ENCODE measurements around the gene SLC43A2. TPM values are rescaled to one million over a fixed set of nuclear protein-coding genes. Genes with fewer than 3 reads are reported as not detected.
A peak's percentile ranks its signal among the peaks of the same experiment; 100 is the strongest.

Gene SLC43A2
- total RNA-seq, 2 experiments from 2014 or later, result 0.73 to 0.85 TPM

- Mint-ChIP-seq H3K27ac (no peak overlapping the region), H3K9me3 (no peaks in the 10 kb centered on the region), H3K36me3 (ENCODE audit: low read depth) (no peaks in the 10 kb centered on the region), H3K4me3 (peak overlapping the region; percentile 49), H3K27me3 (peaks cover 40% of the 10 kb centered on the region), H3K4me1 (peaks cover 17% of the 10 kb centered on the region)
- POLR2A ChIA-PET, result interaction anchor here (1.2 to 2.4 kb wide), 2 partner anchors 20 to 22 kb away, joined by 3 to 13 read pairs; partner anchors contain the start of gene RILP
- DNase-seq, result no peak
- CTCF ChIA-PET, result interaction anchor here (0.6 to 4.5 kb wide), 3 partner anchors 22 to 384 kb away, joined by 6 to 25 read pairs (median 7); partner anchors contain the start of genes INPP5K and RILP
Measured at GRCh38 chr17:1627182-1627981, 1.3 kb downstream of the SLC43A2 start.

GRCh38 chr17:1626333-1626732, 2.3 kb downstream of the SLC43A2 start:
- no peak overlapping the region for H3K27ac Mint-ChIP-seq
- DNase-seq, result no peak
- peaks cover 17% of the 10 kb centered on the region for H3K4me1 Mint-ChIP-seq
- H3K4me3 Mint-ChIP-seq, result no peak overlapping the region
- CTCF ChIA-PET, result interaction anchor here (2.2 kb wide), 1 partner anchor 52 kb away, joined by 8 read pairs; no protein-coding TSS in a partner anchor
- POLR2A ChIA-PET, result interaction anchor here (1.2 kb wide), 1 partner anchor 21 kb away, joined by 3 read pairs; no protein-coding TSS in a partner anchor
- H3K36me3 Mint-ChIP-seq (ENCODE audit: low read depth), result no peaks in the 10 kb centered on the region
- no peaks in the 10 kb centered on the region for H3K9me3 Mint-ChIP-seq
- peaks cover 35% of the 10 kb centered on the region for H3K27me3 Mint-ChIP-seq

- no peak for DNase-seq
- ChIA-PET CTCF (interaction anchor here (0.6 to 2.2 kb wide), 2 partner anchors 51 to 59 kb away, joined by 4 to 8 read pairs; no protein-coding TSS in a partner anchor), POLR2A (no interaction called here)
- Mint-ChIP-seq H3K4me1 (peaks cover 17% of the 10 kb centered on the region), H3K36me3 (ENCODE audit: low read depth) (no peaks in the 10 kb centered on the region), H3K4me3 (no peak overlapping the region), H3K27me3 (peaks cover 33% of the 10 kb centered on the region), H3K9me3 (no peaks in the 10 kb centered on the region), H3K27ac (no peak overlapping the region)
Measured at GRCh38 chr17:1625581-1625980, 3.1 kb downstream of the SLC43A2 start.

GRCh38 chr17:1625053-1625452, 3.6 kb downstream of the SLC43A2 start:
- CTCF ChIA-PET, result interaction anchor here (2.2 kb wide), 1 partner anchor 51 kb away, joined by 8 read pairs; no protein-coding TSS in a partner anchor
- Mint-ChIP-seq H3K4me1 (peaks cover 14% of the 10 kb centered on the region), H3K4me3 (no peak overlapping the region), H3K27ac (no peak overlapping the region), H3K36me3 (ENCODE audit: low read depth) (no peaks in the 10 kb centered on the region), H3K9me3 (no peaks in the 10 kb centered on the region), H3K27me3 (peaks cover 29% of the 10 kb centered on the region)
- POLR2A ChIA-PET, result no interaction called here
- DNase-seq, result no peak

GRCh38 chr17:1624650-1625049, 4.0 kb downstream of the SLC43A2 start:
- DNase-seq, result no peak
- ChIA-PET POLR2A (no interaction called here), CTCF (interaction anchor here (2.2 kb wide), 1 partner anchor 50 kb away, joined by 8 read pairs; no protein-coding TSS in a partner anchor)
- Mint-ChIP-seq H3K4me1 (peaks cover 11% of the 10 kb centered on the region), H3K27ac (no peak overlapping the region), H3K9me3 (no peaks in the 10 kb centered on the region), H3K36me3 (ENCODE audit: low read depth) (no peaks in the 10 kb centered on the region), H3K27me3 (peaks cover 27% of the 10 kb centered on the region), H3K4me3 (no peak overlapping the region)

GRCh38 chr17:1623057-1623630, 5.5 kb downstream of the SLC43A2 start:
- Mint-ChIP-seq H3K4me3 (no peak overlapping the region), H3K27ac (no peak overlapping the region), H3K36me3 (ENCODE audit: low read depth) (no peaks in the 10 kb centered on the region), H3K4me1 (peaks cover 5% of the 10 kb centered on the region), H3K9me3 (no peaks in the 10 kb centered on the region), H3K27me3 (peaks cover 26% of the 10 kb centered on the region)
- POLR2A ChIA-PET, result no interaction called here
- CTCF ChIA-PET, result no interaction called here
- DNase-seq, result no peak

- ChIA-PET POLR2A (no interaction called here), CTCF (no interaction called here)
- no peaks in the 10 kb centered on the region for H3K36me3 Mint-ChIP-seq (ENCODE audit: low read depth)
- no peak for DNase-seq
- H3K4me3 Mint-ChIP-seq, result no peak overlapping the region
- no peak overlapping the region for H3K27ac Mint-ChIP-seq
- no peaks in the 10 kb centered on the region for H3K9me3 Mint-ChIP-seq
- peaks cover 14% of the 10 kb centered on the region for H3K27me3 Mint-ChIP-seq
- H3K4me1 Mint-ChIP-seq, result peaks cover 5% of the 10 kb centered on the region
Measured at GRCh38 chr17:1621273-1621954, 7.2 kb downstream of the SLC43A2 start.

GRCh38 chr17:1620486-1620885, 8.1 kb downstream of the SLC43A2 start:
- no peak overlapping the region for H3K27ac Mint-ChIP-seq

GRCh38 chr17:1617620-1618174, 10.9 kb downstream of the SLC43A2 start:
- Mint-ChIP-seq H3K27me3 (no peaks in the 10 kb centered on the region), H3K4me1 (peaks cover 7% of the 10 kb centered on the region), H3K36me3 (ENCODE audit: low read depth) (no peaks in the 10 kb centered on the region), H3K9me3 (no peaks in the 10 kb centered on the region), H3K4me3 (no peak overlapping the region), H3K27ac (no peak overlapping the region)
- DNase-seq, result no peak
- CTCF ChIA-PET, result interaction anchor here (1.0 kb wide), 1 partner anchor 54 kb away, joined by 5 read pairs; no protein-coding TSS in a partner anchor
- POLR2A ChIA-PET, result no interaction called here

More at GRCh38 chr17:1620486-1620885, 8.1 kb downstream of the SLC43A2 start:
- no peak for DNase-seq
- Mint-ChIP-seq H3K36me3 (ENCODE audit: low read depth) (no peaks in the 10 kb centered on the region), H3K9me3 (no peaks in the 10 kb centered on the region), H3K4me3 (no peak overlapping the region), H3K4me1 (peaks cover 5% of the 10 kb centered on the region), H3K27me3 (peaks cover 4% of the 10 kb centered on the region)
- ChIA-PET POLR2A (no interaction called here), CTCF (no interaction called here)

- no peaks in the 10 kb centered on the region for H3K27me3 Mint-ChIP-seq
- POLR2A ChIA-PET, result no interaction called here
- no peaks in the 10 kb centered on the region for H3K36me3 Mint-ChIP-seq (ENCODE audit: low read depth)
- H3K4me3 Mint-ChIP-seq, result no peak overlapping the region
- H3K9me3 Mint-ChIP-seq, result no peaks in the 10 kb centered on the region
- H3K4me1 Mint-ChIP-seq, result peaks cover 7% of the 10 kb centered on the region
- CTCF ChIA-PET, result no interaction called here
- no peak overlapping the region for H3K27ac Mint-ChIP-seq
- no peak for DNase-seq
Measured at GRCh38 chr17:1616101-1616500, 12.5 kb downstream of the SLC43A2 start.

GRCh38 chr17:1612400-1612799, 16.2 kb downstream of the SLC43A2 start:
- CTCF ChIA-PET, result no interaction called here
- Mint-ChIP-seq H3K4me1 (peaks cover 9% of the 10 kb centered on the region), H3K4me3 (no peak overlapping the region), H3K36me3 (ENCODE audit: low read depth) (no peaks in the 10 kb centered on the region), H3K27me3 (no peaks in the 10 kb centered on the region), H3K9me3 (no peaks in the 10 kb centered on the region), H3K27ac (no peak overlapping the region)
- POLR2A ChIA-PET, result no interaction called here
- no peak for DNase-seq

GRCh38 chr17:1611715-1612114, 16.9 kb downstream of the SLC43A2 start:
- H3K27me3 Mint-ChIP-seq, result no peaks in the 10 kb centered on the region
- CTCF ChIA-PET, result no interaction called here
- no peak for DNase-seq
- H3K36me3 Mint-ChIP-seq (ENCODE audit: low read depth), result no peaks in the 10 kb centered on the region
- no peak overlapping the region for H3K27ac Mint-ChIP-seq
- peaks cover 13% of the 10 kb centered on the region for H3K4me1 Mint-ChIP-seq
- H3K4me3 Mint-ChIP-seq, result no peak overlapping the region
- no peaks in the 10 kb centered on the region for H3K9me3 Mint-ChIP-seq
- POLR2A ChIA-PET, result no interaction called here

GRCh38 chr17:1608676-1609075, 20.0 kb downstream of the SLC43A2 start:
- no peak for DNase-seq
- Mint-ChIP-seq H3K27me3 (no peaks in the 10 kb centered on the region), H3K36me3 (ENCODE audit: low read depth) (no peaks in the 10 kb centered on the region), H3K4me3 (no peak overlapping the region), H3K9me3 (no peaks in the 10 kb centered on the region), H3K4me1 (peaks cover 11% of the 10 kb centered on the region), H3K27ac (no peak overlapping the region)
- CTCF ChIA-PET, result interaction anchor here (1.5 kb wide), 1 partner anchor 19 kb away, joined by 5 read pairs; no protein-coding TSS in a partner anchor
- POLR2A ChIA-PET, result interaction anchor here (0.6 kb wide), 1 partner anchor 1166 kb away, joined by 4 read pairs; no protein-coding TSS in a partner anchor
